Tibial artery (tissue), 4 donors: ENCODE data around the gene CRK.

ENCODE experiments used
- DNase-seq, 2 donors: peaks; one replicate each; pipeline ENCODE4 v3.0.0-alpha.2; 2019
- H3K27ac ChIP-seq, 2 donors: fragments of 200-600 bp; sonication (generic) in 1 of 2; 1 replicate in 1 of 2; 2 replicates in 1 of 2; pipeline ENCODE4 v1.5.1; 2018 to 2019; ENCODE audit warnings: mild to moderate bottlenecking in 1 of 2
- H3K27me3 ChIP-seq, 2 donors: fragments of 200-600 bp; sonication (generic) in 1 of 2; one replicate each; pipeline versions ENCODE4 v1.5.1 to v1.6.0; 2016 to 2019
- H3K36me3 ChIP-seq, 3 donors: fragments of 200-600 bp; sonication (generic) in 2 of 3; one replicate each; pipeline ENCODE4 v1.5.1; 2016 to 2019; ENCODE audit warnings: mild to moderate bottlenecking in 2 of 3
- H3K4me1 ChIP-seq, 4 donors: fragments of 200-600 bp; sonication (generic) in 2 of 4; 1 replicate in 3 of 4; 2 replicates in 1 of 4; pipeline ENCODE4 v1.5.1; 2016 to 2019
- H3K4me3 ChIP-seq, 2 donors: fragments of 200-600 bp; sonication (generic) in 1 of 2; 1 replicate in 1 of 2; 2 replicates in 1 of 2; pipeline ENCODE4 v1.5.1; 2018 to 2019; ENCODE audit warnings: mild to moderate bottlenecking in 2 of 2
- H3K9me3 ChIP-seq, 3 donors: fragments of 200-600 bp; sonication (generic) in 1 of 3; one replicate each; pipeline ENCODE4 v1.5.1; 2016 to 2019
- intact Hi-C: fragments of 100-400 bp; cut with DNase I; formaldehyde crosslinking; loops from one replicate; pipeline ENCODE4 v1.15.0; 2023; ENCODE audit warnings: low total_unique reads
- TF ChIP-seq, protein P1 (sequence below), 2 experiments: fragments of 200-600 bp in 1 of 2; fragments of 450-650 bp in 1 of 2; IDR thresholded peaks; one replicate each; pipeline ENCODE4 v1.5.1; 2017 to 2019; ENCODE audit warnings: antibody characterized with exemption in 2 of 2, mild to moderate bottlenecking in 1 of 2, moderate library complexity in 1 of 2

CRK gene

DNA sequence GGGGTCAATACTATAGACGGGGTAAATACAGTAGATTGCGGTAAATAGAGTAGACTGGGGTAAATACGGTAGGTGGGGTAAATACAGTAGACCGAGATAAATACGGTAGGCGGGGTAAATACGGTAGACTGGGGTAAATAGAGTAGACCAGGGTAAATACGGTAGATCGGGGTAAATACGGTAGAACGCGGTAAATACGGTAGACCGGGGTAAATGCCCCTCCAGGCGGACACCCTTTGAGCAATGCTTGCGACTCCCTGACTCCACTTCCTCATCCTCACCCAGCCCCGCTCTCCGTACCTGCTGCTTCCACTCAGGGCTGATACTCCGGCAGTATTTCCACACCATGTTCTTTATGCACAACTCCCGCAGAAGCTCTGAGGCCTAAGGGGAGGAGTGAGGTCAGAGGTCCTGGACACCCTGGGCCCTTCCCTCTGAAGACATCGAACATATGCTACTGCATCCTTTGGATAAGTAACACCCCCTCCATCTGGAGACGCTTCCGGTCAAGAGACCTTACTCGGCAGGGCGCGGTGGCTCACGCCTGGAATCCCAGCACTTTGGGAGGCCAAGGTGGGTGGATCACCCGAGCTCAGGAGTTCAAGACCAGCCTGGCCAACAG is 13.3 kb upstream of the CRK start:
- H3K4me1 ChIP-seq, result no peaks in the 10 kb centered on the region
- TF ChIP-seq, protein P1, sequence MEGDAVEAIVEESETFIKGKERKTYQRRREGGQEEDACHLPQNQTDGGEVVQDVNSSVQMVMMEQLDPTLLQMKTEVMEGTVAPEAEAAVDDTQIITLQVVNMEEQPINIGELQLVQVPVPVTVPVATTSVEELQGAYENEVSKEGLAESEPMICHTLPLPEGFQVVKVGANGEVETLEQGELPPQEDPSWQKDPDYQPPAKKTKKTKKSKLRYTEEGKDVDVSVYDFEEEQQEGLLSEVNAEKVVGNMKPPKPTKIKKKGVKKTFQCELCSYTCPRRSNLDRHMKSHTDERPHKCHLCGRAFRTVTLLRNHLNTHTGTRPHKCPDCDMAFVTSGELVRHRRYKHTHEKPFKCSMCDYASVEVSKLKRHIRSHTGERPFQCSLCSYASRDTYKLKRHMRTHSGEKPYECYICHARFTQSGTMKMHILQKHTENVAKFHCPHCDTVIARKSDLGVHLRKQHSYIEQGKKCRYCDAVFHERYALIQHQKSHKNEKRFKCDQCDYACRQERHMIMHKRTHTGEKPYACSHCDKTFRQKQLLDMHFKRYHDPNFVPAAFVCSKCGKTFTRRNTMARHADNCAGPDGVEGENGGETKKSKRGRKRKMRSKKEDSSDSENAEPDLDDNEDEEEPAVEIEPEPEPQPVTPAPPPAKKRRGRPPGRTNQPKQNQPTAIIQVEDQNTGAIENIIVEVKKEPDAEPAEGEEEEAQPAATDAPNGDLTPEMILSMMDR (IDR thresholded peaks at IDR 0.05), result no peak
- intact Hi-C loops, result no loop called here
- no peak overlapping the region for H3K4me3 ChIP-seq
- no peak for DNase-seq
- H3K27me3 ChIP-seq, result no peaks in the 10 kb centered on the region
- peaks cover 80 to 100% (median 96%) of the 10 kb centered on the region in 3 donors for H3K36me3 ChIP-seq
- no peaks in the 10 kb centered on the region for H3K9me3 ChIP-seq
- no peak overlapping the region for H3K27ac ChIP-seq

DNA sequence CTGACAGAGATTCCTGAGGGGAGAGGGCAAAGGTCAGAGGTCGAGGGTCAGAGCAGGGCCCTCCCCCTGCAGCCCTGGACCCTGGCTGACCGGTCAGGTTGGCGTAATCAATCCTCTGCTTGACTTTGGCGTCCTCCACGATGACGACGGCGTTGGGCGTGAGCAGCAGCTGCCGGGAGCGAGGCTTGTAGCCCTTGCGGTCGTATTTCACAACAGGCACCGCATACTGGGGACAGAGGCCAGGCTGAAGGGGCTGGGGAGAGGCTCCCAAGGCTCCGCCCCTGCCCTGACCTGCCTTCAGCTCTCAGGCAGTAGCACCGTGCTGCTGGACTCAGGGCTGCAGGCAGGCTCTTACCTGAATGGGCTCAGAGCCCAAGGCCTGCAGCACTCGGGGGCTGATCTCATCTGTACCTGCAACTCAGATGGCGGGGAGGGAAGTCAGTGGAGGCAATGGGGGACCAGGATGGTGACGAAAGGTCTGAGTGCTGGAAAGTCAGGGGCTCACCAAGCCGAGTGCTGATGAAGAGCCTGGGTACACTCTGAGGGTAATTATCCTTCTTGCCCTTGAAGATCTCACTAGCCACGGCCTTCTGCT is 12.0 kb upstream of the CRK start:
- H3K27ac ChIP-seq, result peak overlapping the region in 1 of 2 donors; percentile 39
- H3K4me3 ChIP-seq, result no peak overlapping the region
- DNase-seq, result no peak

DNA sequence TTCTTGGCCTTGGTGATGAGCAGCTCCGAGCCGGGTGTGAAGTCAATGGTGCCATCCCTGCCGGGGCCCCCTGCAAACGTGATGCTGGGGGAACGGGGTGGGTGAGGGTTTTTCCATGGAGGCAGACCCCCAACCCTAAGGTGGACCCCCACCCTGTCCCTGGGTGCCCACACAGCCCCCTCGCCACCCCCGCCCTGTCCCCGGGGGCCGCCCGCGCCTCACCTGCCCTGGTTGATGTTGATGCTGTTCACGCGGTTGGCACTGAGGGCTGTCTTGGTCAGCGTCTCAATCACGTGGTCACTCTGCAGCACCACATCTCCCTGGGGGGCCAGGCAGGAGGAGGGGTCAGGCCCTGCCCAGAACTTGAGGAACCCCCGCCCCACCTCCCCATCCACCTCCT is 11.2 kb upstream of the CRK start:
- TF ChIP-seq, protein P1 (IDR thresholded peaks at IDR 0.05), result no peak
- H3K4me3 ChIP-seq, result no peak overlapping the region
- DNase-seq, result no peak
- peaks cover 65 to 90% (median 81%) of the 10 kb centered on the region in 3 donors for H3K36me3 ChIP-seq
- H3K27ac ChIP-seq, result no peak overlapping the region
- H3K27me3 ChIP-seq, result no peaks in the 10 kb centered on the region
- H3K4me1 ChIP-seq, result peaks cover 0 to 16% (median 6%) of the 10 kb centered on the region in 4 donors
- intact Hi-C loops, result no loop called here
- no peaks in the 10 kb centered on the region for H3K9me3 ChIP-seq

More for the DNA sequence above, 12.0 kb upstream of the CRK start:
- Histone ChIP-seq H3K36me3 (peaks cover 69 to 97% (median 88%) of the 10 kb centered on the region in 3 donors), H3K27me3 (no peaks in the 10 kb centered on the region), H3K4me1 (peaks cover 0 to 9% (median 3%) of the 10 kb centered on the region in 4 donors), H3K9me3 (no peaks in the 10 kb centered on the region)
- intact Hi-C loops, result no loop called here
- TF ChIP-seq, protein P1 (IDR thresholded peaks at IDR 0.05), result no peak

DNA sequence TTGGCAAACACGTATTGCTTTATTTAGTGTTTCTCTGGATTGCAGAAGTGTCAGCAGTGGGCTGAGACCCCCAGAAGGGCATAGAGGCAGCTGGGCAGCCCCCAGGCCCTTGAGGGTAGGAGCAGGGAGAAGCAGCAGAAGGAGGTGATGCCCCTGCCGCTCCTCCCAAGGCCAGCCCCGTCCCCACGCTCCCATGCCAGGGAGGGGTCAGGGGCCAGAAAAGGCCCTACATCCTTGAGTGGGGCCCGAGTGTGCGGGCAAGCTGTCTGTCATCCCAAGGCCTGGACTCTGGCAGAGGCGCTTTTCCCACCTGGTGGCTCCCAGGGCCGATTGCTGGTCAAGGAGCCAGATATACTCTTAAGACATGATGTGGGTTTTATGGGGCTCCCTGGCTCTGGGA is 8.2 kb upstream of the CRK start:
- Histone ChIP-seq H3K4me1 (peaks cover 0 to 45% (median 22%) of the 10 kb centered on the region in 4 donors), H3K4me3 (no peak overlapping the region), H3K27ac (no peak overlapping the region), H3K27me3 (no peaks in the 10 kb centered on the region), H3K9me3 (no peaks in the 10 kb centered on the region), H3K36me3 (peaks cover 35 to 65% (median 58%) of the 10 kb centered on the region in 3 donors)
- TF ChIP-seq, protein P1 (IDR thresholded peaks at IDR 0.05), result no peak
- DNase-seq, result no peak
- intact Hi-C loops, result no loop called here

DNA sequence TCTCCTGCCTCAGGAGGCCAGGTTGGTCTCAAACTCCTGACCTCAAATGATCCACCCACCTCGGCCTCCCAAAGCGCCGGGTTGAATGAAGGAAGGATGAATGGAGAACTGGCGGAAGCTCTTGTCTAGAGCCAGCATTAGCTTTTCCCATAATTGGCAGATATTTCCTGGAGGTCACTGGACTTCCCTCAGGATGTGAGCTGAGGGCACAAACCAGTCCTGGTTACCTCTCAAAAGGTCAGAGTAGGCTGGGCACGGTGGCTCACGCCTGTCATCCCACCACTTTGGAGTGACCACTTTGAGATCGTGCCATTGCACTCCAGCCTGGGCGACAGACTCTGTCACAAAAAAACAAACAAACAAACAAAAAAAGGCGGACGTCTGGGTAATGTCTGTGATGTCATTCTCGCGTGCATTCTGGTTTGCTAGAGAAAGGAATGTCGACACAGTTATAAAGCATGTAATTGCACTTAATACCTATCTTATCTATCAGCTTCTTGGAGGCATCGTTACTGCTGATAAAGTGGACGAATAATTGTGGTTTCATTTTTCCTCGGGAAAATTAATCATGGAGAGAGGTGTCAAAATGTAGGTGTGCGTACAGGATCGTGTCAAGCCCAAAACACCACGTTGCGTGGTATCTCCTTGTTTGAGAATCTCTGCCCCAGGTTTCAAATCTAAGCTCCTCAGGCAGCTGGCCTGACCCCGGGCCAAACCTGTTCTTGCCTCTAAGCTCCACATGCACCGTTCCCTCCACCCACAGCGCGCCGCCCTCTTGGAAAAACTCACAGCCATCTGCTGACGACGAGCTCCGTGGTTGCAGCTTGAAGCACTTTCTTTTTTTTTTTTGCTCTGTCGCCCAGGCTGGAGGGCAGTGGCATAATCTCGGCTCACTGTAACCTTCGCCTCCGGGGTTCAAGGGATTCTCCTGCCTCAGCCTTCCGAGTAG is 6.4 kb upstream of the CRK start:
- intact Hi-C loops, result no loop called here

More for the DNA sequence above, 6.4 kb upstream of the CRK start:
- Histone ChIP-seq H3K4me1 (peaks cover 0 to 46% (median 24%) of the 10 kb centered on the region in 4 donors), H3K27ac (peak overlapping the region in 1 of 2 donors; percentile 72), H3K27me3 (no peaks in the 10 kb centered on the region), H3K36me3 (peaks cover 19 to 47% (median 40%) of the 10 kb centered on the region in 3 donors), H3K9me3 (no peaks in the 10 kb centered on the region), H3K4me3 (no peak overlapping the region)
- TF ChIP-seq, protein P1 (IDR thresholded peaks at IDR 0.05), result no peak
- DNase-seq, result no peak
